Skin epidermis (tissue), 12 donors: ENCODE results near the gene ZBTB16.
A peak's percentile ranks its signal among the peaks of the same experiment; 100 is the strongest.

Source experiments
- H3K27ac ChIP-seq, 21 experiments: fragments of 200-600 bp; sonication (generic) in 11 of 21; one replicate each; pipeline ENCODE4 v1.5.0; 2020; ENCODE audit warnings: mild to moderate bottlenecking in 3 of 21, inconsistent platforms in 2 of 21, moderate library complexity in 2 of 21
- H3K4me3 ChIP-seq, 7 experiments: fragments of 200-600 bp; sonication (generic) in 2 of 7; one replicate each; pipeline ENCODE4 v1.5.0; 2020; ENCODE audit warnings: inconsistent platforms in 2 of 7, mild to moderate bottlenecking in 2 of 7, moderate library complexity in 1 of 7

The ZBTB16 gene

DNA sequence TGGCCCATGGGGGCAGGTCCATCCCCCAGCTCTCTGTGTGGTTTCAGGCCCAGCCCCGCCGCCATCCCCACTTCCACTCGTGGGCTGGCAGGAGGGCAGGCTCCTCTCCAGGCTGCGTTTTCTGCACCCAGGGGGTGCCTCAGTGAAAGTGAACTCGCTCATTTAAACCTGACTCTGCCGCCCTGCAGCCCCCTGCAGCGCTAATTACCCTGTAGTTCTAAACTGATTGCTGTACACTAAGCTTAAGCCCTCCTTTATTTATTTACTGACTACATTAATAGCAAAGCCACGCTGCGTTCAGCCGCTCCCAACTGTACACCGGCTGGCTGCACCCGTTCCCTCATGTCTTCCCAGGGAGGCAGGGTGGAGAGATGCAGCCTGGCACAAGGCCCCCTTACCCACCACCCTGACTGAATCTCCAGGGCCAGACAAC, 200.1 kb downstream of the ZBTB16 start:
- Histone ChIP-seq H3K4me3 (no peak overlapping the region), H3K27ac (peak overlapping the region in 1 of 21 experiments; percentile 11)

DNA sequence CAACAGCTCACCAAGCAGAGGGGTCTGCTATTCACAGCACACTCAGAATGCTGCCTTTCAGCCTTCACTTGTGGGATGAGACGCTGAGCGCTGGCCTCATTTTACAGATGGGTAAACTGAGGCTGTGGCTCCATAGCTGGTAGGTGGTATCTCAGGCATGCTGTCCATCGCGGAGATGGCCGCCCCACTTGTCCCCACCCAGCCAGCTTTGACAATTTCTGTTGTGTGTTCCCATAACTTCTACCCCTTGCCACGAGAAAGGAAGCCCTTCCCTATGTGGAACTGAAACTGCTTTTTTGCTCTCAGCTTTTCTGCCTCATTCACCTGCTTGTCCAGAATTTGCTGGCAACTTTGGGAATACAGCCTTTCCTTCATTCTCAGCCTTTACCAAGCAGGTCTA, 200.6 kb downstream of the ZBTB16 start:
- Histone ChIP-seq H3K27ac (no peak overlapping the region), H3K4me3 (no peak overlapping the region)

DNA sequence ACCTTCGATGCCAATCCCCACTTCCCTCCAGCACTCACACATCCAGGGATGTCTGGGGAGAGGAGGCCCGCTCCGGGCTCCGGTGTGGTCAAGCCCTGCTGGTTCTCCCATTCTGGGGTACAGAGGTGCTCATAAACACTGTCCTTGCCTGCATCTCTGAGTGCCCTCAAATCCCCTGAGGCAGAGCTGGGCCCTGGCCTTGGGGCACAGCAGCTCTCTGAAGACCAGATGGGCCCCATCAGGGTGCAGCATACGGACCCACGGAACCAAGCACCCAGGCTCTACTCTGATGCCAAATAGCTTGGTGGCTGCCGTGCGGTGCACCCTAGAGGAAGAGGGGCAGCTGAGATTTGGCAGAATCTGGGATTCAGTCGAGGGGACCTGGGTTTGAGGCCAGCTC, 201.0 kb downstream of the ZBTB16 start:
- H3K27ac ChIP-seq = no peak overlapping the region

DNA sequence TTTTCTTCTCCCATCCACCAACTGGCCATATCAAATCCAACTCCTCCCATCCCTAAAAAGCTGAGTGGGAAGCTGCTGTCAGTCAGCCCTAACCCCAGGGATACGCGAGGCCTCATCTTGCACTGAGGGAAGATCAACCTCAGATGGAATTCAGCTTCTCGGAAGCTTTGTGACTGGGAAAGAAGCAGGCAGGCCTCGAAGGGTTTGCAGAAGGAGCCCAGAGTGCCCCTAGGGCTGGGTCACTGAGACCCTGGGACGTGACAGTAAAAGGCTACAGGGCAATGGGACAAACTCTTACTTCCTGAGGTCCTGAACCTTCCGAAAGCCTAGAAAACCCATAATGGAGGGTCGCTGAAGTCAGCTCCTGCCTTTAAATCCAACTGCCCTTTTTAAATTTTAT, 202.3 kb downstream of the ZBTB16 start:
- Histone ChIP-seq H3K27ac (no peak overlapping the region), H3K4me3 (no peak overlapping the region)

More for the DNA sequence above, 201.0 kb downstream of the ZBTB16 start:
- H3K4me3 ChIP-seq = no peak overlapping the region

DNA sequence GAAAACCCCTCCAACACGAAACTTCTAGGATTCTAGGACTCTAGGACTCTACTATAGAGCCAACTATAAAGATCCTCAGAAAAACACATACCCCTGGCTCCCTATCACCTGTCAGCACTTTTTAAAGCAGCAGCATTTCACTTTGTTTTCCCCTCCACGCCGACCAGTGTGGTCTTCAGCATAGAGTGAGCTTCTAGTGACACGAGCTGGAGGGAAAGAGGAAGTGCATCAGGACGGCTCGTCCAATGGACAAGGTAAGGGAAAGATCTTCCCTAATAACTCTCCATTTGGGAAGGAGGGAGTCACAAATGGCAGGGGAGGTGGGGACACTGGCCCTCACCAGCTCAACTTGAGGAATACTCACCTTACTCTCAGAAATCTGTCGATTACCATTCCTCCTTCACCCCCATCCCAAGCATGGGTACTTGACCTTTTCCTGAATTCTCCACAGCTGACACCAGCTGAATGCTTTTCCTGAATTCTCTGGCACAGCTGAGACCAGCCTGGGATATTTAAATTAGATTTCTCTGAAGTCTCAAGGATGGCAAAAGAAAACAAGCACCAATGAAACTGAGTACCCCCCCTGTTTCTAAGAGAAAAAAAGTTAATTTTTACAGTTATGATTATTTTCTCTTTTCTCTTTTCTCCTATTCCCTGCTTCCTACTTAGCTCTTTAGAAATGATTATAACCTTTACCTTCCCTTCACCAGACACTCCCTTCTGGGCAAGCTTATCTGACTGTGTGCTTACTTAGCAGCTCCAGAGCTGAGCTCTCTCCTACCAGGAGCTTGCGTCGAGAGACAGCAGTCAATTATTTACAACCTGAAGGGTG, 203.4 kb downstream of the ZBTB16 start:
- Histone ChIP-seq H3K4me3 (no peak overlapping the region), H3K27ac (no peak overlapping the region)

DNA sequence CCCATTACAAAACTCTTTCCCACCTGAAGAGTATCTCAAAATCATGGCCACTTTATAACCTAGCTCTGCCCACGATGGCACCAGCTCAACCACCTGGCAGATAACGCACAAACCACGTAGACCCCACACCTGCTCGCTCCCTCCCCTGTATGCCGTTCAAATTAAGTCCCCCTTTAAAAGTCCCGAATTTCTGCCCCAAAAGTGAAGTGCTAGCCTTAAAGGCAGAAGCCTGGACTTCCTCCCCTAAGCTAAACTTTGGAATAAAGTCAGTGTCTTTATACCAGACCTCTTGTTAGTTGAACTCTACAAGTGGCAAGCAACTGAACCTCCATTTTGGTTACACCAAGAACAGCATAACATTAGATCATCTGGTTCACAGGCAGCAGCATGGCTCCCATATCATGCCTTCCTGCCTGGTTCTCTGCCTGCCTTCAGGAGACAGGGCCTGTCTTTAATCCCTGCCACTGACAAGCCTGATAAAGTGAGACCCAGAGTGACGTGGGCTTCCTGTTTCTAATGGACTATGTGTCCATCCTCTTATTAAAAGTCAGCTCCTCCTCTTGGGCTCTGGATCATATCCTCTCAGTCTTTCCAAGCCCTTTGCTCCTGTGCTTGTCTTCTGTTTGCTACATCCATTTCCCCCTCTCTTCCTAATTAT, 204.1 kb downstream of the ZBTB16 start:
- no peak overlapping the region for H3K27ac ChIP-seq
- no peak overlapping the region for H3K4me3 ChIP-seq

DNA sequence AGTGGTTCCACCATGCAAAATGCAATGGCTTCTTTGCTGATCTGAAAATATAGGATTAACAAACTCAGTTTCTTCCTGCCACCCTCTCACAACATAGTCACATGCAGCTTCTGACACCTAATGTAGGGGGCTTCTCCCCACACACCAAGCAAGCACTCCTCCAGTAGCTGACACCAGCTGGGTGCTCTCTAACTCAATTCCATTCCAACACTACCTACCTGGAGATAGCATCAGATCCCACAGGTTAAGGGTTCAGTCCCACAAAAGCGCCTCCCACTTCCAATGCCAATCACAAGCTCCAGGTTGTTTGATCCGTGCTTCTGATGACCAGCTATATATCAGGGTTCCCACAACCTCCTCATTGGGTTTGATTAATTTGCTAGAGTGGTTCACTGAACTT, 204.9 kb downstream of the ZBTB16 start:
- Histone ChIP-seq H3K27ac (no peak overlapping the region), H3K4me3 (no peak overlapping the region)

DNA sequence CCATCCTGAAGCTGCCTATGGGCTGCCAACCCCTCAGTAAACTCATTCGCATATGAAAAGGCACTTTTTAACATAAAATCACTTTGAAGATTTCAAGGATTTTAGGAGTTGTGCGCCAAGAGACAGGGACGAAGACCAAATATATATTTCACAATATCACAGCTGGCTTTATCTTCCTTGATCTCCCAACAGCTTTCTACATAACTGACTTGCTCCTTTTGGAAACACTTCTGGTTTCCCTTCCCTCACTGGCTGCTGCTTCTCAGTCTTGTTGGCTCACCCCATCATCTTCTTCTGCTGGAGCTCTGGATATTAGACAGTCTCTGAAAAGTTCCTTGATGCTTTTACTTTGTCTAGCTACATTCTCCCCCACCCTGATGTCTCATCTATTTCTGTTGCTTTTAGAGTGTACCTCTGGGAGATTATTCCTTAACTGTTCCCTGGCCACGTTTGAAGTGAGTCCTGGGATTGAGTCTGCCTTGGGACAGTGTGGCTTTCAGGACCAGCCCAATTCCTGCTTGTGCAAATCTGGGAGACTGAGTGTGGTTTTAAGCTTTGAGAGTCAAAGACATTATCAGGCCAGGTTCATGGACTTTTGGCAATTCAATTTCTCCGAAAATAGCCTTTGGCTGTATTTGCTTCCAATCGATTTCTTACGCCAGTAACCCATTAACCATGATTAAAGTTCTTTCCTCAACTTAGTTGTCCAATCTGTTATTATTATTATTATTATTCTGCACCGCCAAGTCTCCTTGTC, 205.8 kb downstream of the ZBTB16 start:
- Histone ChIP-seq H3K27ac (no peak overlapping the region), H3K4me3 (no peak overlapping the region)

DNA sequence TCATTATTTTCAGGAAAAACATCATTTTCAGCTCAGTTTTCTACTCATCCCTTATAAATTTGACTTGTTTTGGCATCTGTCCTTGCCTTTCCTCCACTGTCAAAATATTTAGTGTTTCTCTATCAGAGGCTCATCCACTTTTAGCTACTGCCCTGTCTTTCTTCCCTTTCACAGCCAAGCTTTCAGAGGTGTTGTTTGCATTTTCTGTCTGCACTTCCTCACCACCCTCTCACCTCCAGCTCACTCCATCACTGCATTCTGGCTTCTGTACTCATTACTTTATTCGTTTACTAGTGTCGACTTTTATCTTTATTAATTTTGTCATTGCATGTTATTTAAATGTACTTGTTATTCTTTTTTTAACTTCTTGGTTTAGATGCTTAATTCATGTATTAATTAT, 210.0 kb downstream of the ZBTB16 start:
- Histone ChIP-seq H3K4me3 (no peak overlapping the region), H3K27ac (no peak overlapping the region)

DNA sequence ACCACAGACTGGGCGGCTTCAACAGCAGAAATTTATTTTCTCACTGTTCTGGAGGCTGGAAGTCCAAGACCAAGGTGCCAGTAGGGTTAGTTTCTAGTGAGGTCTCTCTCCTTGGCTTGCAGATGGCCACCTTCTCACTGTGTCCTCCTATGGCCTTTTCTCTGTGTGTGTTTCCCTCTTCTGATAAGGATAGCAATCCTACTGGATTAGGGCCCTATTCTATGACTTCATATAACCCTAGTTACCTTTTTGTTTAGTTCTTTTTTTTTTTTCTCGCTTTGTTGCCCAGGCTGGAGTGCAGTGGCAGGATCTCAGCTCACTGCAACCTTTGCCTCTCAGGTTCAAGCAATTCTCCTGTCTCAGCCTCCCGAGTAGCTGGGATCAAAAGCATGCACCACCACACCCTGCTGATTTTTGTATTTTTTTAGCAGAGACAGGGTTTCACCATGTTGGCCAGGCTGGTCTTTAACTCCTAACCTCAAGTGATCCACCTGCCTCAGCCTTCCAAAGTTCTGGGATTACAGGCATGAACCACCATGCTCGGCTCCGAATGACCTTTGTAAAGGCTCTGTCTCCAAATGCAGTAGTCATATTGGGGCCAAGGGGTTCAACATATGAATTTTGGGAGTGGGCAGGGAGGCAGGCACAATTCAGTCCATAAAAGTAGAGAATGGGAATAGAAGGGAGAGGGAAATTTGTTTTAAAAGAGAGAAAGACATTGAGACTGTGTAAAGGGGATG, 211.2 kb downstream of the ZBTB16 start:
- H3K4me3 ChIP-seq = no peak overlapping the region
- no peak overlapping the region for H3K27ac ChIP-seq

DNA sequence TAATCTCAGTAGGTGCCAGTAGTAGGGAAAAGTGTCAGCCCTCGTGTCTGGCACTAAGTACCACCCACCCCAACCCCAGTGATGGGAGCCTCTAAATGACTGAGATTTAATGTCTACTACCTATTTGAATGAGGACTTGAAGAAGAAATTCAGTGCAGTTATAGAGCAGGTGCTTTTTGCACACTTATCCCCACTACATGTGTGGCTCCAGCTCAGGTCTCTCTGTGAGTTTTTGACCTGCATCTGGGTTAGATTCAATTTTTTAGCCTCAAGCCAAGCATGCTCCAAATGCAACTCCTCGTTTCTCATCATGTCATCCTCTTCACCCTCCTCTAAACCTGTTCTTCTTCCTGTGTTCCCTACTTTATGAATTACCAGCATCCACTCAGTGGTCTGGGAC, 211.8 kb downstream of the ZBTB16 start:
- Histone ChIP-seq H3K4me3 (no peak overlapping the region), H3K27ac (no peak overlapping the region)

DNA sequence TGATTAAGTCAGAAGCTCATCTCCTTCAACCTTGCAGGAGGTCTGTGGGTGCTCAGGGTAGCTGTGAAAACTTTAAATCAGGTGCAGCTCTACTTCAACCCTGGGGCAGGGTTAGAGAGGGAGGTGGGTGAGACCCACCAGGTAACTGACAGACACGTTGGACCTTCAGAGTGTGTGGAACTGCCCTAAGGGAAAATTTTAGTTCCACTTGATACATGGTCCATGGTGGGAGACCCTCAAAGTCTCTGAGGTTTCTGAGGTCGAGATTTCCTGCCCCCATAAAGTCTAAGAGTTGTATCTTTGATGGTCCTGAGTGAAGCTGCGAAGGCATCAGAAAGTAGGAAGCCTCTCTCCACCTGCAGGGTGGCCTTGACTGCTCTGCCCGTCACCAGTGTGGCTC, 212.8 kb downstream of the ZBTB16 start:
- H3K27ac ChIP-seq = no peak overlapping the region
- H3K4me3 ChIP-seq = no peak overlapping the region

DNA sequence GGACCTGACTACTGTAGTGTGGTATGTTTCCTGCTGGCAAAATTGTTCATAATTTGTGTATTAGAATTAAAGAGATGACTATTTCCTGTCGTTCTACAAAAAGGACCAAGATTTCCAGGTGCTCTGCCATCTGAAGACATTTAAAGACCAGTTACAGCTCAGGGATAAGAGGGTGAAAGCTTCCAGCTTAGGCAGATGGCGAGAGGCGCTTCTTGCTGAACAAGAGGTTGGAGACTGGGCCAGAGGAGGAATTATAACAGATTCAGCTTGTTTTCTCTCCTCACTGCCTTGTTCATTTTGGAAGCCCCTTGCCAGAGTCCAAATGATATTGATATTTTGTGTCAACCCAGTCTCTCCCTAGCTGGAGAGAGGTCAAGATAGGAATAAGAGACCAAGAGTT, 213.6 kb downstream of the ZBTB16 start:
- Histone ChIP-seq H3K27ac (no peak overlapping the region), H3K4me3 (no peak overlapping the region)

DNA sequence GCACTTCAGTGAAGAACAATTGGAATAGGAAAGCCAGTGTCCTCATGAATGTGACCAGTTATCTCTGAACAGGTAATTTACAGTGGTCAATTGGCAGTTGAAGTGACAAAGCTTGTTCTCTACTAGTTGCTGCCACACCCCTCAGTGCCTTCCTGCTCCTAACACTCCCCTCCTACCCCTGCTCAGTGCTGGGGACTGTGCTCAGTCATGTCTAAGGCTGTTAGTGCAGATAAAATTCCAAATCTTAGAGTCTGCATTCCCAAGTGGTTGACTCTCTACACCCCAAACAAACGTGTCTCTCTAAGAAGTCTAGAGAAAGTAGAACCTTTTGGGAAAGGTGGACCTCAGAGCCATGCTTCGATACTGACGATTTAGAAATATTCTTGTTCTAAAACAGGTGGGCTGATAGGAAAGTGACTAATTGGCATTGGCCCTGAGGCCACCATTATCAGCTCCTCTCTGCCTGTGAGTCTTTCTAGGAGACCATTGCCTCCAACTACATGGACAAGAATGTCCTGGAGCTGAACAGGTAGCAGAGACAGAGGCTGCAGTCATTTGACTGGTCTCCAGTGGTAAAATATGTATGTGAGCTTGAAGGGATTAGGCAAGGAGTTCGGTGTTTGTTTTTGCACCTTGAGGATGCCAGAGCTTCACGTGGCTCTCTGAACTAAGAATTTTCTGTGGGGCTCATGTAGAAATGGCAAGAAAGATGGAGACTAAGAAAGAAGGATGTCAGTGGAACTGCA, 214.6 kb downstream of the ZBTB16 start:
- no peak overlapping the region for H3K27ac ChIP-seq
- H3K4me3 ChIP-seq = no peak overlapping the region

DNA sequence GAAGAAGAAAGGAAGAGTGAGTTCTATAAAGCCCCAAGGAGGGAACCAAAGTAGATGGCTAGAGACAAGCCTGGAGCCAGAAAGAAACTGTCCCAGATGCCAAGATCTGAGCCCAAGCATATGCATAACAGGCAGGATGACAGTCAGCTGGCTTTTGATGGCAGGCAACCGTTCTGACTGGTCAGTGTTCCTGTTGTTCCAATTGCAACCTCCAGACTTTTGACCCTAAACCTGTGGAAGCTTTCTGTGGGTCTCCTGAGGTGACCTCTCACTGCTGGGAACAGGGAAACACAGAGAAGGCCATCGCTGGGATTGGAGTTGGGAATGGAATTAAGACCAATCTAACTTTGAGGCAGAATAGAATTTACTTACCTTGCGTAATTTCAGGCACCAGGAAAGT, 215.1 kb downstream of the ZBTB16 start:
- H3K4me3 ChIP-seq = no peak overlapping the region
- no peak overlapping the region for H3K27ac ChIP-seq

DNA sequence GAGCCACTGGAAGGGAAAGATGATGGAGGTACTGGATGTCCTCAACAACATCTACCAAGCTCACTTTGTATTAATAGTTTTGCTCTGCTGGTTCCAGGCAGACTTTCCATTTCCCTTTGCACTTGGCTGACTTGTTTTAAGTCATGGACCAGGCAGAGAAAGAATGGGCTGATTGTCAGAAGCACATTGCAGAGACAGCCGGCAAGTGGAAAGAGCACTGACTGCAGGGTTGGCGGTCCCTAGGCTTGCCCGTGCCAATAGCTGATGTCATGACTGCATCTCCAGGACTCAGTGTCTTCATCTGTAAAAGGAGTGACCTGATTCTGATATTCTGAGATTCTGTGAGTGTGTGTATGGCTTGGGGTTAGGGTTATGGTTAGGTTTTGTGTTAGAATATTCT, 215.8 kb downstream of the ZBTB16 start:
- no peak overlapping the region for H3K27ac ChIP-seq
- no peak overlapping the region for H3K4me3 ChIP-seq

DNA sequence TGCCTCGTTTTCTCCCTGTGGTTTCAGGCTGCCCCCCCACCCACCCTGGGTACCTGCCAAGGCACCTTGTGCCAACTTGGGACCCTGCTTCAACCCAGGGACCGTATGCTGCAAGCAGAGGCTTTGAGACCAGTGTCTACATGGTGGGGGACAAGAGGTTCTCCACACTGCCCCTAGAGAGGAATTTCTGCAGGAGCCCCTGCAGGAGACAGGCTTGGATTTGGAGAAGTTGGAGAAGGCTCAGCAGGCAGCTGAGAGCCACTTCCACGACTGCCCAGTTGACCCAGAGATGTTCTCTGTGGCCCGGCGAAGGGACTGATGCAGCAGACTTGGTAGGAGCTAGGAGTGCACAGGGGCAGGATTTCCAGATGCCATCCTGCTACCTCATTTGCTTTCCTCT, 216.6 kb downstream of the ZBTB16 start:
- Histone ChIP-seq H3K27ac (no peak overlapping the region), H3K4me3 (no peak overlapping the region)

DNA sequence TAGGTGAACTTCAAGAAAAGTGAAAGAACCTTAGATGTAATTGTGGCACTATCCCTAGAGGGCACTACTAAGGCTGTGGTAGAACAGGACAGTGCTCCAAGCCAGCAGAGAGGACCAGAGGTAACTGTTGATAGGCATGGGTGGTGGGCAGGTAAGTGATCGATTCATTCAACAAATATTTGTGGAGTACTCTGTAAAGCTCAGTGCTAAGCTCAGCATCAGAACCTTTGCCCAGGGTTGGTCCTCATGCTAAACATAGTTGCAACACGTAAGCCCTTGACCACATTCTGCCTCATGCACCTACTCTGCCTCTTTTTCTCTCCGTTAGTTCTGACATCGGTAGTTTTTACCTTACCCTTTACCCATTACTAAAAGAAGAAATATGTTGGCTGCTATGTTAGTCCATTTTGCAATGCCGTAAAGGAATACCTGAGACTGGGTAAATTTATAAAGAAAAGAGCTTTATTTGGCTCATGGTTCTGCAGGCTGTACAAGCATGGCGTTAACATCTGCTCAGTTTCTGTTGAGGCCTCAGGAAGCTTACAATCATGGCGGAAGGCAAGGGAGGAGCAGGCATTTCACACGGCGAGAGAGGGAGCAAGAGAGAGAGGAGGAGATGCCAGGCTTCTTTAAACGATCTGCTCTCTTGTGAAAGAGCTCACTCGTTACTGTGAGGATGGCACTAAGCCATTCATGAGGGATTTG, 218.3 kb downstream of the ZBTB16 start:
- no peak overlapping the region for H3K27ac ChIP-seq
- H3K4me3 ChIP-seq = no peak overlapping the region
